EH (cell line): ENCODE results near the gene RIC1.
"Not testable (repeated sequence)": the region's sequence is repeated elsewhere in the genome, so short reads cannot be mapped to it uniquely, and the experiment has no call there.

Source experiments
- DNase-seq: peaks from one replicate; pipeline ENCODE4 v3.0.0-alpha.2; 2015; ENCODE audit warnings: low read depth

RIC1 gene

DNA sequence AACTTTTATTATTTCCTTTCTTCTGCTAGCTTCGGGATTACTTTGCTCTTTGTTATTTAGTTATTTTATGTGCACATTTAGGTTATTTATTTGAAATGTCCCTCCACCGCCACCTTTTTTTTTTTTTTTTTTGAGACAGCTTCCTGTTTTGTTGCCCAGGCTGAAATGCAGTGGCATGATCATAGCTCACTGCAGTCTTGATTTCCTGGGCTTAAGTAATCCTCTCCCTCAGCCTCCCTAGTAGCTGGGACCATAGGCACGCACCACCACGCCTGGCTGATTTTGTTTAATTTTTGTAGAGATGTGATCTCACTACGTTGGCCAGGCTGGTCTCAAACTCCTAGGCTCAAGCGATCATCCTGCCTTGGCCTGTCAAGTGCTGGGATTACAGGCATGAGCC, 38.5 kb downstream of the RIC1 start:
- DNase-seq: no peak

- no peak for DNase-seq
Measured at GRCh38 chr9:5670079-5670478, 41.2 kb downstream of the RIC1 start.

DNA sequence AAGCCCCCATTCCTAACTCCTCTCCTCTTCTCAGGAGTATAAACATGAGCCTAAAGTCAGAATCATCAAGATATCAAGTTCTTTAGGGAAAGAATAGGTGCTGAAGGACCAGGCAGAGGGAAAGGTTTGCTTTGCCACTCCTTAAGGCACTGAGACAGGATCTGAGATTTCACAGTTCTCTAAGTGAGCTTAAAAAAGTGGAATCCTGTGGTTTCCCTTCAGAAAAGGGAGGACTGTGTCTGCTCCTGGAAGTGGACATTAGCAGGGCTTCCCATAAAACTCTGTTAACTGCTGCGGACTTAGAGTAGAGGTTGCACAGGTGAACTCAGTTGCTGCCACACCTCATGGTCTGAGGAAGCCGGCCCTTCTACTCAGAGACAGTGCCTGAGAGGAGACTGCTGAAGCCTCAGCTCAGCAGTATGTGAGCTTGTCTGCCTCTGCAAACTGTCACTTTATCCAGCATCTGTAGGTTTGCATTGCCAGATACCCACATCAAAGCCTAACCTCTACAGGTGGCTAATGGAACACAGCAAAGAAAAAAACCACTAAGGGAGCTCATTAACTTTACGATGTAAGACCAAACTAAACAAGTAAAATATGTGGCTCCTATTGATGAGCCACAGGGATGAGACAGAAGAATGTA, 42.9 kb downstream of the RIC1 start:
- peak; percentile 45 for DNase-seq

GRCh38 chr9:5675046-5675445, 46.1 kb downstream of the RIC1 start:
- not testable (repeated sequence) for DNase-seq

DNA sequence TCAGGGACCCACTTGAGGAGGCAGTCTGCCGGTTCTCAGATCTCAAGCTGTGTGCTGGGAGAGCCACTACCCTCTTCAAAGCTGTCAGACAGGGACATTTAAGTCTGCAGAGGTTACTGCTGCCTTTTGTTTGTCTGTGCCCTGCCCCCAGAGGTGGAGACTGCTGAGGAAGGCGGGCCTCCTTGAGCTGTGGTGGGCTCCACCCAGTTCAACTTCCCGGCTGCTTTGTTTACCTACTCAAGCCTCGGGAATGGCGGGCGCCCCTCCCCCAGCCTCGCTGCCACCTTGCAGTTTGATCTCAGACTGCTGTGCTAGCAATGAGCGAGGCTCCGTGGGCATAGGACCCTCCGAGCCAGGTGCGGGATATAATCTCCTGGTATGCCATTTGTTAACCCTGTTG, 54.7 kb downstream of the RIC1 start:
- not testable (repeated sequence) for DNase-seq

- no peak for DNase-seq
Measured at GRCh38 chr9:5684101-5684500, 55.2 kb downstream of the RIC1 start.

DNA sequence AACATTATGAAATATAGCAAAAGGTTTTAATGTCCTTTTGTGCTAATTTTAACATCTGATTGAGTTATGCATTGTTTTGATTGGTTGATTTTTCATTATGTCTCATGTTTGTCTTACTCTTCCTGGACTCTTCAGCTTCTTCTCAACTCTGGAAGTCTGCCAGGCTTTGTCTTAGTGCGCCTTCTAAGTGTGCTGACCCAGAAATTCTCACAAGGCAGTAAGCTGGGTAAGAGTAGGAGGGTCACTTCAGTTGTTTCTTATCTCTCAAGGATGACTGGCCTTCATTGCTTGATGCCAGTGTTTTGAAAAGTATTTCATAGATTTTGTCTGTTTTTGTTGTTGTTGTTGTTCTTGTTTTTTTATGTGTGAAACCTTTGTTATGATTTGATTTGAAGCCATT, 59.2 kb downstream of the RIC1 start:
- DNase-seq: peak; percentile 34

- DNase-seq: no peak
Measured at GRCh38 chr9:5690278-5690677, 61.4 kb downstream of the RIC1 start.

- no peak for DNase-seq
Measured at GRCh38 chr9:5695860-5696259, 67.0 kb downstream of the RIC1 start.

- no peak for DNase-seq
Measured at GRCh38 chr9:5696884-5697283, 68.0 kb downstream of the RIC1 start.

DNA sequence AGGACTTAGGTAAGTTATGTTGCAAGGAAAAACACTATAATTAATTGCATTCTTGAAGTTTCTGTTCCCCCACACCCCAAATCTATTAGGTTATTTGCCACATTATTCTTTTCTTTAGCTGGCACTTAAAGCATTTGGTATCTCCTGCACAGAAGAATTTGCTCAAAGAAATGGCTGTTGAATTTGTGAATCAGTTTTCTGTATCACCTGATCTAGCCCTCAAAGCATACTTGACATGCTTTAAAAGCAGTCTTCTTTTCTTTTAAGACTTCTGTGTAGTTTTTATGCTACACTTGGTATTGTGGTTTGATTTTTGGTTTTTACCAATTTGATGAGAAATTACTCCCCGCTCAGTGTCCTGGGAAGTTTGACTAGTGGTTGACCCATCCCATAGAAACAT, 69.1 kb downstream of the RIC1 start:
- no peak for DNase-seq

DNA sequence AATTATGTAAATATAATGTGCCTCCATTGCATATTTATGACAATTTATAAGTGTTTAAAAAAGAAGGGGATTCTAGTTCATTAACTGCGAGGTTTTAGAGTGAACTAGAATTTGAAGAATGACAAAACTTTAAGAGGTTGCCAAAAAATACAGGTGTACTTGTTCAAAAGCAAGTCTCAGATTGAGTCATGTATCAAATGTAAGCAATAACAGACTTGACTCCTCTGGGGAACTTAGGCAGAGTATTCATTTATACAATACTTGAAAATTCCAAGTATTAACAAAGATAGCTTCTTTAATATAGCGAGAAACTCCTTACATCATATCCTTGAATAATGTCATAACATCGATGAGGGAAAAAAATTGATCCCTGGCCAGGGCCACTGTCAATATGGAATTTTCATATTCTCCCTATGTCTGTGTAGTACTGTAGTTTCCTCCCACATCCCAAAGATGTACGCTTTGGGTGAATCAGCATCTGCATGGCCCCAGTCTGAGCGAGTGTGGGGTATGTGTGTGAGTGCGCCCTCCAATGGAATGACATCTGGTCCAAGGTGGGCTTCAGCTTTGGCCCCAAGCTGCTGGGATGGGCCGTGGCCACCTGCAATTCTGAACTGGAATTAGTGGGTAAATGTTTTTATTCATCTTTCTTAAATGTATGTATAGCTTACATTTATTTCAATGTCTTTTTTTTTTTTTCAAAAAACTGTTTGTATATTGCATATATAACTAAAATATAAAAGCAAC, 70.1 kb downstream of the RIC1 start:
- DNase-seq: no peak

- no peak for DNase-seq
Measured at GRCh38 chr9:5708414-5708813, 79.5 kb downstream of the RIC1 start.

- peak; percentile 54 for DNase-seq
Measured at GRCh38 chr9:5712651-5713390, 83.9 kb downstream of the RIC1 start.

- peak; percentile 48 for DNase-seq
Measured at GRCh38 chr9:5714501-5715401, 85.8 kb downstream of the RIC1 start.

- no peak for DNase-seq
Measured at GRCh38 chr9:5715548-5716127, 86.7 kb downstream of the RIC1 start.

DNA sequence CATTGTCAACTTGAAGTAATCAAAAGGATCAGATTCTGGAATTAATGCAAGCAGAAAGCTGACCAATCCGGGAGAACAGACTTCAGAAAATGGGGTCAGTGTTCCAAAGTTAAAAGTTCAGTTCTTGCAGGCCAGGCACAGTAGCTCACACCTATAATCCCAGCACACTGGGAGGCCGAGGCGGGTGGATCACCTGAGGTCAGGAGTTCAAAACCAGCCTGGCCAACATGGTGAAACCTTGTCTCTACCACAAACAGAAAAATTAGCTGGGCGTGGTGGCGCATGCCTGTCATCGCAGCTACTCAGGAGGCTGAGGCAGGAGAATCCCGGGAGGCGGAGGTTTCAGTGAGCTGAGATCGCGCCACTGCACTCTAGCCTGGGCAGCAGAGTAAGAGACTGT, 88.5 kb downstream of the RIC1 start:
- DNase-seq: not testable (repeated sequence)

- peak; percentile 73 for DNase-seq
Measured at GRCh38 chr9:5718296-5719032, 89.6 kb downstream of the RIC1 start.

GRCh38 chr9:5719100-5719926, 90.4 kb downstream of the RIC1 start:
- peak; percentile 54 for DNase-seq

DNA sequence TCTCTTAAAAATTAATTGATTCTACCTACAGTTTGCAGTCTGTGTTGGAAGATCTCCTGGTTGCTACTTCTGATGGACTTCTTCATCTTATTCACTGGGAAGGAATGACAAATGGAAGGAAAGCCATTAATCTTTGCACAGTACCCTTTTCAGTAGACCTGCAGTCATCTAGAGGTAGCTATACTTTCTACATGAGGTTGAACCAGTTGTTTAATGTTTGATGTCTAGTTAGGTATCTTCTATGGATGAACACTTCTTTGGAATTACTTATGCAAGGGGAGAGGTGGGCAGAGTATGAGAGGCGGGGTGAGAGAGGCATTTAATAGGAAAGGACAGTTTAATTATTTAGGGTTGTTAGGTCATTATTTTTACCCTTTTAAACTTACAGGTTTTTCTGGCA, 91.2 kb downstream of the RIC1 start:
- DNase-seq: no peak
